Adrenal gland (tissue), 5 donors: ENCODE results near the gene TMEM41B.

Experiments used
- POLR2A ChIP-seq, 2 donors: fragments of 450-650 bp; IDR thresholded peaks; one replicate each; pipeline ENCODE4 v1.6.1; 2017; ENCODE audit warnings: antibody characterized with exemption in 2 of 2, mild to moderate bottlenecking in 2 of 2, moderate library complexity in 1 of 2
- TF ChIP-seq, protein P1 (sequence below), 6 experiments: fragments of 450-650 bp in 4 of 6; fragments of 200-600 bp in 2 of 6; sonication (generic) in 1 of 6; IDR thresholded peaks; 1 replicate in 5 of 6; 2 replicates in 1 of 6; pipeline versions ENCODE4 v1.5.1 to v1.8.0; 2016 to 2021; ENCODE audit warnings: antibody characterized with exemption in 6 of 6, mild to moderate bottlenecking in 2 of 6, moderate library complexity in 1 of 6
- donor health status: DM: no; HTN: no; CAD: no.

DNA sequence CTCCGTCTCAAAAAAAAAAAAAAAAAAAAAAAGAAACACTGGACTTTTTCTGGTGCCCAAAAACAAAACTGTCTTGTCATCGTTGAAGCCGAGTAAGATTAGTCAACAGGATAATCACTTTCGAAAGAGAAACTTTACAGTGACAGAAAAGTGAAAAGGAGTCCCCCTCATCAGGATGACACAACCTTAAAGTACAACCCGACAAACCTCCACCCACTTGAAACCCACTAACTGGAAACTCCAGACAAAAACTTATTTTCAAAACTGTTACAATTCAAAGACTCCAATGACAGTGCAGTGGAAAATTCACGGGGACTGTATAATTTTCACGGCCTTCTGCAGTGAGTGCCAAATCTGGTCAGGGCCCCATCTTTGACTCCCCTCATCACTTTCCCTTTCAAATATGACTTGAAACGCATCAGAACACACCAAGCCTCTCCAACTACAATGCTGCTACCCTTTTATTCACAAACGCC, 50.5 kb downstream of the TMEM41B start:
- TF ChIP-seq, protein P1, sequence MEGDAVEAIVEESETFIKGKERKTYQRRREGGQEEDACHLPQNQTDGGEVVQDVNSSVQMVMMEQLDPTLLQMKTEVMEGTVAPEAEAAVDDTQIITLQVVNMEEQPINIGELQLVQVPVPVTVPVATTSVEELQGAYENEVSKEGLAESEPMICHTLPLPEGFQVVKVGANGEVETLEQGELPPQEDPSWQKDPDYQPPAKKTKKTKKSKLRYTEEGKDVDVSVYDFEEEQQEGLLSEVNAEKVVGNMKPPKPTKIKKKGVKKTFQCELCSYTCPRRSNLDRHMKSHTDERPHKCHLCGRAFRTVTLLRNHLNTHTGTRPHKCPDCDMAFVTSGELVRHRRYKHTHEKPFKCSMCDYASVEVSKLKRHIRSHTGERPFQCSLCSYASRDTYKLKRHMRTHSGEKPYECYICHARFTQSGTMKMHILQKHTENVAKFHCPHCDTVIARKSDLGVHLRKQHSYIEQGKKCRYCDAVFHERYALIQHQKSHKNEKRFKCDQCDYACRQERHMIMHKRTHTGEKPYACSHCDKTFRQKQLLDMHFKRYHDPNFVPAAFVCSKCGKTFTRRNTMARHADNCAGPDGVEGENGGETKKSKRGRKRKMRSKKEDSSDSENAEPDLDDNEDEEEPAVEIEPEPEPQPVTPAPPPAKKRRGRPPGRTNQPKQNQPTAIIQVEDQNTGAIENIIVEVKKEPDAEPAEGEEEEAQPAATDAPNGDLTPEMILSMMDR (IDR thresholded peaks at IDR 0.05), result no peak
- no peak for TF ChIP-seq POLR2A (IDR thresholded peaks at IDR 0.05)
